ENCODE data around the gene DYNLL2. TPM values are rescaled to one million over a fixed set of nuclear protein-coding genes. Genes with fewer than 3 reads are reported as not detected.

Gene DYNLL2
- total RNA-seq, 1 donor from 2014 or later: 29.4 TPM

DNA sequence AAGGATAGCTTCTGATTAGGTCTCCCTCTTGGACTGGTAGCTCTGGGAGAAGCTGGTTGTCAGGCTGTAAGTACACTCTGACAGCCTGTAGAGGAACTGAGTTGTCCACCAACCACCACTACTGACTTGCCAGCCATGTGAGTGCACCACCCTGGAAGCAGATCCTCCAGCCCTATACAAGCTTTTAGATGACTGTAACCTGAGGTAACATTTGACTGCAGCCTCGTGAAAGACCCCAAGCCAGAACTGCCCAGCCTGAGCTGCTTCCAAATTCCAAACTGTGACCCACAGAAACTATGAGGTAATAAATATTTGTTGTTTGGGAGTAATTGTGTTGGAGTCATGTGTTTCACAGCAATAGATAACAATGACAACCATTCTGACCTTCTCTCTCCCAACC is 30.8 kb upstream of the DYNLL2 start:
- H3K4me1 Mint-ChIP-seq (ENCODE audit: low read depth, unreplicated experiment): peaks cover 3% of the 10 kb centered on the region
- H3K36me3 Mint-ChIP-seq (ENCODE audit: low read depth, unreplicated experiment): no peaks in the 10 kb centered on the region
- peaks cover 18% of the 10 kb centered on the region for H3K27me3 Mint-ChIP-seq (ENCODE audit: low read depth, unreplicated experiment)
- Histone ChIP-seq H3K79me2 (ENCODE audit: insufficient read depth, low read length) (no peaks in the 10 kb centered on the region), H3K9me3 (ENCODE audit: insufficient read depth, low read depth, low read length) (no peaks in the 10 kb centered on the region), H4K20me1 (ENCODE audit: insufficient read depth, low read length) (no peaks in the 10 kb centered on the region), H3K4me2 (ENCODE audit: low read length) (no peak overlapping the region), H3K4me1 (ENCODE audit: insufficient read depth, low read length) (no peaks in the 10 kb centered on the region), H3K4me3 (ENCODE audit: insufficient read depth, low read depth, low read length) (no peak overlapping the region), H2AFZ (ENCODE audit: low read depth, low read length) (no peak overlapping the region), H3K9ac (ENCODE audit: low read length) (no peak overlapping the region), H3K36me3 (ENCODE audit: insufficient read depth, low read length) (no peaks in the 10 kb centered on the region), H3K27ac (ENCODE audit: low read depth, low read length) (no peak overlapping the region), H3K27me3 (ENCODE audit: insufficient read depth, low read length) (peaks cover 9% of the 10 kb centered on the region)
- peaks cover 1% of the 10 kb centered on the region for H3K9me3 Mint-ChIP-seq (ENCODE audit: unreplicated experiment)
- no peak for FAIRE-seq
- no peak overlapping the region for H3K27ac Mint-ChIP-seq (ENCODE audit: unreplicated experiment)
- TF ChIP-seq CTCF (IDR thresholded peaks at IDR 0.05; ENCODE audit: insufficient read depth, low read depth, low read length): no peak
- TF ChIP-seq EZH2 (IDR thresholded peaks at IDR 0.05; ENCODE audit: insufficient read depth, low read length): no peak
- no peak for DNase-seq (ENCODE audit: low read depth)
- no peak overlapping the region for H3K4me3 Mint-ChIP-seq (ENCODE audit: unreplicated experiment)

DNA sequence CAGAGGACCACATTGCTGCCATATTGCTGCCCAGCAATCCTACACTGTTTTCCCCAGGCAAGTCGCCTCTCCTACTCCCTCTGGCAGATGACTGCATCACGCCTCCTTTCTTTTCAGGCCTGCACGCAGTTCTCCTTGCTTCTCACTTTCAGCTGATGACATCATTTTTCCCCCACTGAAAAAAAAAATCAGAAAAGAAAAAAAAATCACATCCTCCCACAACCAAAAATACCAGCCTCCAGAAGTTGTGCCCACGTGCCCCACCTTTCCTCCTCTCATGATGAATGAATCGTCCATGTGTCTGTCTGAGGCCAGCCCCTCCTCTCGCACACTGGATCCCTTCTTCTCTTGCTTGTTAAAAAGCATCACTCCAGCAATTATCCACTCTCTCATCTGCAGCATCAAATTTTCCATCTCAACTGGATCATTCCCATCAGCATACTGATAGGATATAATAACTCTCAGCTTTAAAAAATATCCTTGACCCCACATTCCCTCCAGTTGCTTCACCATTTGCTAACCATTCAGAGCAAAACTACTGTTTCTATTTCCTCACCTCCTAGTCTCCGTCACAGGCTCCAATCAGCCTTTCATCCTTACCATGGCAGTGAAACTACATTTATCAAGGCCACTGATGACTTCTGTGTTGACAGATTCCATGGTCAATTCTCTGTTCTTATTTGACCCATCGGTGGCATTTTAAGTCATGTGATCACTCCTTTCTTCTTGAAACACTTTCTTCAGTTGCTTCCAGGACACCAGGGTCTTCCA is 30.1 kb upstream of the DYNLL2 start:
- H3K9me3 Mint-ChIP-seq (ENCODE audit: unreplicated experiment): peaks cover 1% of the 10 kb centered on the region
- Histone ChIP-seq H3K9me3 (ENCODE audit: insufficient read depth, low read depth, low read length) (no peaks in the 10 kb centered on the region), H3K4me2 (ENCODE audit: low read length) (no peak overlapping the region), H3K9ac (ENCODE audit: low read length) (no peak overlapping the region), H3K36me3 (ENCODE audit: insufficient read depth, low read length) (no peaks in the 10 kb centered on the region), H3K27ac (ENCODE audit: low read depth, low read length) (no peak overlapping the region), H3K4me3 (ENCODE audit: insufficient read depth, low read depth, low read length) (no peak overlapping the region), H3K79me2 (ENCODE audit: insufficient read depth, low read length) (no peaks in the 10 kb centered on the region), H4K20me1 (ENCODE audit: insufficient read depth, low read length) (no peaks in the 10 kb centered on the region), H3K4me1 (ENCODE audit: insufficient read depth, low read length) (no peaks in the 10 kb centered on the region), H3K27me3 (ENCODE audit: insufficient read depth, low read length) (peaks cover 9% of the 10 kb centered on the region), H2AFZ (ENCODE audit: low read depth, low read length) (no peak overlapping the region)
- no peak for DNase-seq (ENCODE audit: low read depth)
- TF ChIP-seq CTCF (IDR thresholded peaks at IDR 0.05; ENCODE audit: insufficient read depth, low read depth, low read length): no peak
- no peak for TF ChIP-seq EZH2 (IDR thresholded peaks at IDR 0.05; ENCODE audit: insufficient read depth, low read length)
- peaks cover 3% of the 10 kb centered on the region for H3K4me1 Mint-ChIP-seq (ENCODE audit: low read depth, unreplicated experiment)
- H3K36me3 Mint-ChIP-seq (ENCODE audit: low read depth, unreplicated experiment): no peaks in the 10 kb centered on the region
- H3K27me3 Mint-ChIP-seq (ENCODE audit: low read depth, unreplicated experiment): peaks cover 20% of the 10 kb centered on the region
- no peak for FAIRE-seq
- no peak overlapping the region for H3K27ac Mint-ChIP-seq (ENCODE audit: unreplicated experiment)
- H3K4me3 Mint-ChIP-seq (ENCODE audit: unreplicated experiment): no peak overlapping the region

DNA sequence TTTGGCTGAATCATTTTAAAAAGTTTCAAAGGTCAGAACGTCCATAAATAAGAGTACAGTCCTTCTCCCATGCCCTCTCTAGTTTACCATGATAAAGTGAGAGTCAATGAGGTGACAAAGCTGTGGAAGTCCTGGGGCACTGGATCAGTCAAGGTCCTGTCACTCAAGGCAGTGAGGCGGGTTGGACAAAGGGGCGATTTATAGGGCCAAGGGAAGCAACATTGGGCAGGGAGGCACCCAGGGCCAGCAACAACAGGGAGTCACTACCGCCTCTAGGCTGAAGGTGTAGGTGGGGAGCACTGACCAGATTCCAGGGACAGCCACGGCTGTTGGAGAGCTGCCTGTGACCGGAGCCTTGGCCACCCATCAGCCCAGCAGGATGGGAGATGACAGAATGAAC is 28.6 kb upstream of the DYNLL2 start:
- Histone ChIP-seq H3K79me2 (ENCODE audit: insufficient read depth, low read length) (no peaks in the 10 kb centered on the region), H3K36me3 (ENCODE audit: insufficient read depth, low read length) (no peaks in the 10 kb centered on the region), H3K4me3 (ENCODE audit: insufficient read depth, low read depth, low read length) (no peak overlapping the region), H3K27ac (ENCODE audit: low read depth, low read length) (no peak overlapping the region), H3K27me3 (ENCODE audit: insufficient read depth, low read length) (peaks cover 10% of the 10 kb centered on the region), H3K9me3 (ENCODE audit: insufficient read depth, low read depth, low read length) (no peaks in the 10 kb centered on the region), H3K4me2 (ENCODE audit: low read length) (no peak overlapping the region), H2AFZ (ENCODE audit: low read depth, low read length) (no peak overlapping the region), H3K9ac (ENCODE audit: low read length) (no peak overlapping the region), H3K4me1 (ENCODE audit: insufficient read depth, low read length) (no peaks in the 10 kb centered on the region), H4K20me1 (ENCODE audit: insufficient read depth, low read length) (no peaks in the 10 kb centered on the region)
- Mint-ChIP-seq H3K36me3 (ENCODE audit: low read depth, unreplicated experiment) (no peaks in the 10 kb centered on the region), H3K4me1 (ENCODE audit: low read depth, unreplicated experiment) (peaks cover 3% of the 10 kb centered on the region), H3K4me3 (ENCODE audit: unreplicated experiment) (no peak overlapping the region), H3K27ac (ENCODE audit: unreplicated experiment) (no peak overlapping the region), H3K27me3 (ENCODE audit: low read depth, unreplicated experiment) (peaks cover 23% of the 10 kb centered on the region), H3K9me3 (ENCODE audit: unreplicated experiment) (peaks cover 1% of the 10 kb centered on the region)
- TF ChIP-seq EZH2 (IDR thresholded peaks at IDR 0.05; ENCODE audit: insufficient read depth, low read length): no peak
- no peak for TF ChIP-seq CTCF (IDR thresholded peaks at IDR 0.05; ENCODE audit: insufficient read depth, low read depth, low read length)
- FAIRE-seq (no peak), DNase-seq (ENCODE audit: low read depth) (no peak)

All from astrocyte (in vitro differentiated cells and primary cell).